Kidney tubule cell (primary cell): Measurements from ENCODE around the gene COTL1.
A peak's percentile ranks its signal among the peaks of the same experiment; 100 is the strongest.

ENCODE experiments used
- DNase-seq: peaks from one replicate; pipeline ENCODE4 v3.0.0-alpha.2; 2018; ENCODE audit warnings: low spot score

COTL1 gene

GRCh38 chr16:84614073-84614459 lies 3.8 kb downstream of the COTL1 start:
- DNase-seq: no peak

GRCh38 chr16:84613408-84614072 lies 4.3 kb downstream of the COTL1 start:
- DNase-seq: no peak

- no peak for DNase-seq
Observed at GRCh38 chr16:84612686-84613085, 5.2 kb downstream of the COTL1 start.

- no peak for DNase-seq
Observed at GRCh38 chr16:84611041-84611440, 6.8 kb downstream of the COTL1 start.

- DNase-seq: no peak
Observed at GRCh38 chr16:84610376-84610775, 7.5 kb downstream of the COTL1 start.

- no peak for DNase-seq
Observed at GRCh38 chr16:84609563-84610177, 8.2 kb downstream of the COTL1 start.

GRCh38 chr16:84608282-84608681 lies 9.6 kb downstream of the COTL1 start:
- no peak for DNase-seq

GRCh38 chr16:84607694-84608093 lies 10.2 kb downstream of the COTL1 start:
- DNase-seq: no peak

GRCh38 chr16:84607061-84607460 lies 10.8 kb downstream of the COTL1 start:
- no peak for DNase-seq

GRCh38 chr16:84606081-84606875 lies 11.6 kb downstream of the COTL1 start:
- no peak for DNase-seq

- no peak for DNase-seq
Observed at GRCh38 chr16:84605339-84605848, 12.5 kb downstream of the COTL1 start.

GRCh38 chr16:84604477-84605013 lies 13.3 kb downstream of the COTL1 start:
- DNase-seq: peak; percentile 62

- DNase-seq: no peak
Observed at GRCh38 chr16:84603940-84604339, 13.9 kb downstream of the COTL1 start.

- DNase-seq: peak; percentile 96
Observed at GRCh38 chr16:84603140-84603816, 14.6 kb downstream of the COTL1 start.

GRCh38 chr16:84600343-84601229 lies 17.3 kb downstream of the COTL1 start:
- DNase-seq: peak; percentile 30

- DNase-seq: peak; percentile 78
Observed at GRCh38 chr16:84599521-84600202, 18.2 kb downstream of the COTL1 start.

GRCh38 chr16:84598360-84598759 lies 19.5 kb downstream of the COTL1 start:
- no peak for DNase-seq

GRCh38 chr16:84597931-84598351 lies 19.9 kb downstream of the COTL1 start:
- DNase-seq: no peak

- no peak for DNase-seq
Observed at GRCh38 chr16:84597528-84597896, 20.4 kb downstream of the COTL1 start.

GRCh38 chr16:84596801-84597527 lies 20.9 kb downstream of the COTL1 start:
- no peak for DNase-seq
